GM21367 (cell line): Measurements from ENCODE around the gene DNMBP.
"Not testable (repeated sequence)": the region's sequence is repeated elsewhere in the genome, so short reads cannot be mapped to it uniquely, and the experiment has no call there.

Experiments
- ATAC-seq: cut with Tn5 transposase; IDR thresholded peaks from one replicate; pipeline ENCODE4 v1.9.1; 2021; ENCODE audit not compliant: unreplicated experiment

Gene DNMBP

GRCh38 chr10:99952799-99953198, 56.9 kb downstream of the DNMBP start:
- no peak for ATAC-seq

- ATAC-seq, result not testable (repeated sequence)
Measured at GRCh38 chr10:99946051-99946450, 63.7 kb downstream of the DNMBP start.

- no peak for ATAC-seq
Measured at GRCh38 chr10:99945263-99945662, 64.5 kb downstream of the DNMBP start.

- ATAC-seq, result no peak
Measured at GRCh38 chr10:99944860-99945259, 64.9 kb downstream of the DNMBP start.

- no peak for ATAC-seq
Measured at GRCh38 chr10:99943908-99944307, 65.8 kb downstream of the DNMBP start.

- ATAC-seq, result no peak
Measured at GRCh38 chr10:99941942-99942820, 67.6 kb downstream of the DNMBP start.

GRCh38 chr10:99938563-99938962, 71.2 kb downstream of the DNMBP start:
- peak; percentile 68 for ATAC-seq

GRCh38 chr10:99937630-99938029, 72.1 kb downstream of the DNMBP start:
- ATAC-seq, result peak; percentile 40

GRCh38 chr10:99932203-99932957, 77.4 kb downstream of the DNMBP start:
- not testable (repeated sequence) for ATAC-seq

GRCh38 chr10:99930731-99931550, 78.8 kb downstream of the DNMBP start:
- ATAC-seq, result no peak

GRCh38 chr10:99929360-99929759, 80.4 kb downstream of the DNMBP start:
- ATAC-seq, result no peak

- no peak for ATAC-seq
Measured at GRCh38 chr10:99927721-99928280, 81.9 kb downstream of the DNMBP start.

GRCh38 chr10:99926925-99927720, 82.6 kb downstream of the DNMBP start:
- ATAC-seq, result no peak

GRCh38 chr10:99924451-99925255, 85.1 kb downstream of the DNMBP start:
- ATAC-seq, result no peak

GRCh38 chr10:99921948-99922347, 87.8 kb downstream of the DNMBP start:
- ATAC-seq, result no peak

- no peak for ATAC-seq
Measured at GRCh38 chr10:99920901-99921300, 88.8 kb downstream of the DNMBP start.

- ATAC-seq, result no peak
Measured at GRCh38 chr10:99920486-99920885, 89.3 kb downstream of the DNMBP start.

- no peak for ATAC-seq
Measured at GRCh38 chr10:99917963-99918825, 91.6 kb downstream of the DNMBP start.
